SJSA1 (cell line): ENCODE measurements around the gene SLC2A9. TPM values are rescaled to one million over a fixed set of nuclear protein-coding genes. Genes with fewer than 3 reads are reported as not detected.

Source experiments
- DNase-seq, 2 experiments: peaks; one replicate each; pipeline ENCODE4 v3.0.0-alpha.2; 2015 to 2020; ENCODE audit warnings: low spot score in 2 of 2, low read depth in 1 of 2
- H3K27ac ChIP-seq: fragments of 250-450 bp; sonication (Bioruptor Pico); 2 replicates; pipeline ENCODE4 v1.5.1; 2020; ENCODE audit warnings: mild to moderate bottlenecking, moderate library complexity
- H3K27me3 ChIP-seq: fragments of 250-450 bp; sonication (Bioruptor Pico); replicated peaks from 2 replicates; pipeline ENCODE4 v1.5.1; 2020; ENCODE audit warnings: mild to moderate bottlenecking, moderate library complexity
- H3K36me3 ChIP-seq: fragments of 250-450 bp; sonication (Bioruptor Pico); 2 replicates; pipeline ENCODE4 v1.5.1; 2020; ENCODE audit warnings: mild to moderate bottlenecking
- H3K4me1 ChIP-seq: fragments of 250-450 bp; sonication (Bioruptor Pico); replicated peaks from 2 replicates; pipeline ENCODE4 v1.6.1; 2021; ENCODE audit warnings: mild to moderate bottlenecking
- H3K4me3 ChIP-seq: fragments of 250-450 bp; sonication (Bioruptor Pico); 2 replicates; pipeline ENCODE4 v1.5.1; 2020; ENCODE audit warnings: mild to moderate bottlenecking
- H3K9me3 ChIP-seq: fragments of 250-450 bp; sonication (Bioruptor Pico); replicated peaks from 2 replicates; pipeline ENCODE4 v1.5.1; 2020; ENCODE audit warnings: mild to moderate bottlenecking
- total RNA-seq: library from RNA; depleted of rRNA; stranded (reverse); fragments of >200 nt; shearing (Covaris generic); gene quantifications from 2 replicates; pipeline ENCODE4 v1.2.3, GENCODE V29; 2014

The SLC2A9 gene
- total RNA-seq, 1 experiment from 2014 or later, result not detected

- H3K27ac ChIP-seq, result no peak overlapping the region
- no peak for DNase-seq
These were observed 12.8 kb upstream of the SLC2A9 start for GRCh38 chr4:10034136-10034535.

GRCh38 chr4:10033191-10033881 lies 12.0 kb upstream of the SLC2A9 start:
- no peaks in the 10 kb centered on the region for H3K27me3 ChIP-seq
- no peaks in the 10 kb centered on the region for H3K9me3 ChIP-seq
- H3K4me1 ChIP-seq, result no peaks in the 10 kb centered on the region
- no peak overlapping the region for H3K4me3 ChIP-seq
- H3K36me3 ChIP-seq, result no peaks in the 10 kb centered on the region
- DNase-seq, result no peak
- no peak overlapping the region for H3K27ac ChIP-seq

More at GRCh38 chr4:10034136-10034535, 12.8 kb upstream of the SLC2A9 start:
- no peaks in the 10 kb centered on the region for H3K36me3 ChIP-seq
- no peak overlapping the region for H3K4me3 ChIP-seq
- no peaks in the 10 kb centered on the region for H3K9me3 ChIP-seq
- no peaks in the 10 kb centered on the region for H3K4me1 ChIP-seq
- no peaks in the 10 kb centered on the region for H3K27me3 ChIP-seq

DNA sequence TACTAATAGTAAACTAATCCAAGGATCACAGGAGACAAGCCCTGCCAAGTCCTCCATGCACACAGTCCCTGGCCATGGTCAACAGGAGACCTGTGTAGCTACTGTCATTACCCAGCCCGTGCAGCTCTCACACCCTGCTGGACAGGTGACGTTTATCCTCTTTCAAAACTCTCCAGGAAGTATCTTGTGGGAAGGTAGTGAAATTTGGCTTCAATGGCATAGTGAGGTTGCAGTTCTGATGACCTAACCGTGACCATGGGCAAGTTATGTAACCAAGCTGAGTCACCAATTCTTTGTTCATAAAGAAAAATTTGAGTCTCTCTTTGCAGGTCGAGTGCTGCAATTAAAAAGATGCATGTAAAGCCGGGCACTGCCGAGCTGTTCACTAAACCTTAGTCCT lies 11.3 kb upstream of the SLC2A9 start:
- DNase-seq, result no peak
- Histone ChIP-seq H3K9me3 (no peaks in the 10 kb centered on the region), H3K27ac (no peak overlapping the region), H3K4me1 (no peaks in the 10 kb centered on the region), H3K36me3 (no peaks in the 10 kb centered on the region), H3K27me3 (no peaks in the 10 kb centered on the region), H3K4me3 (no peak overlapping the region)

DNA sequence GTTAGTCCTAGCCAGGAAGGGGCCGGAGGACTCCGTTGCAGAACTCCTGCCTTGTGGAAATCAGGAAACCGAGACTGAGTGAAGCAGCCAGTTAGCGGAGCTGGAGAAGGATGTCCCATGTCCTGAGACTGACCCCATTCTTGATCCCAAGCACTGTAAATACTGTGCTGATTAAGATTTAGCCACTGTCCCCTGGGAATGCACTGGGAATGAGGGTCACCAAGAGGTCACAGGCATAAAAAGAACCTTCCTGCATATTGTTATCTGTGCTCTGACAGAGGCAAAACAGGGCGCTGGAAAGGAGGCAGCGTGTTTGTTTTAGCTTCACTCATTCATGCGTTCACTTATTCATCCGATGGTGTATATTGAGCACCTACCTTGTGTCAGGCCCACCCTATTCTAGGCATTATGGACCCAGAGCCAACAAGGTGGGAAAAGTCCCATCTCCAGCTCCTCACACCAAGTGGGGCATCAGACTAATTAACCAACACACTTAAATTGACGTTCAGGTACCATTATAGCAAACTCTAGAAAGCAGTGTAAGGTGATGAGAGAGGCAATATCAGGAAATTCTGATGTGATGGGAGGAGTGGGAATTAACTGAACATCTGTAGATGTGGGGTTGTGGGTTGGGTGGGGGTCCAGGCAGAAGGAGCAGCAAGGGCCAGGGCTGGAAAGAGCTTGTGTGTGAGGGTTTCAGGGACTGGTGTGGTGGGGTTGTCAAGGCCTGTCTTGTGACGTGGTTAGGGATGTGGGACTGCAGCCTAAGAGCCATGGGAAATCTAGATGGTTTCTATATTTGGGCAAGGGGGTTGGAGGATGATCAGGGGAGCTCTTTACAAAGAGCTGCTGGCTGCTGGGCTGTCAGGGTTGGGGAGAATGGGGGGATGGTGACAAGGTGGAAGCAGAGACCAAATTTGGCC lies 10.6 kb upstream of the SLC2A9 start:
- no peak for DNase-seq
- H3K9me3 ChIP-seq, result no peaks in the 10 kb centered on the region
- no peak overlapping the region for H3K27ac ChIP-seq
- no peaks in the 10 kb centered on the region for H3K4me1 ChIP-seq
- H3K27me3 ChIP-seq, result no peaks in the 10 kb centered on the region
- no peaks in the 10 kb centered on the region for H3K36me3 ChIP-seq
- no peak overlapping the region for H3K4me3 ChIP-seq

DNA sequence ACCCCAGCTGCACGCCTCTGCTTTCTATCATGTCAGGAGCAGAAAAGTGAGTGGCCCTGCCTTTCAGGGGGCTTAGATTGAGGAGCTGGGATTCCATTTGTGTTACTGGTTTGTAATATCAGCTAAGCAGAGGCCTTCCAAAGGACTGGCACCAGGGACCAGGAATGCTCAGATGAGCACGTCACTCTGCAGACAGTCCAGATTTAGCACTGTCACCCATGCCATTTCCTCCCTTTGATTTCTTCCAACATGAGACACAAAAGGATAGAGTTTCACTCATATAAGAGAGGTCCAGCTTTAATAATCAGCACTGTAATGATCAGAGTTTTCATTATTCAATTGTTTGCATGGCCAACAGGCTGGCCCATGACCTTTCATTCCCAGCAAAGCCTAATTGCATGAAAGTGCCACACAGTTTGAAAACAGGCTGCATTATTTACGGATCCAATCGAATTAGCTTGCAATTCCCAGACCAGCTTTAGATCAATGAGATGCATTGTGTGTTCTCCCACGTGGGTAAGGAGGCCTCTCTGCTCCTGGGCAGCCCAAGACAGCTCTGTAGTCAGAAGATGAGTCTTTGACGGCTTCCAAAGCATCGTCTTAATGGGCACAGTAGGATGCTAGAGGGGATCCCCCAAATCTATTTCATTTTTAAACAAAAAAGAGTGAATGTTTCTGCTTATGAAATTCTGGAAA lies 9.8 kb upstream of the SLC2A9 start:
- no peaks in the 10 kb centered on the region for H3K27me3 ChIP-seq
- no peak overlapping the region for H3K4me3 ChIP-seq
- no peak overlapping the region for H3K27ac ChIP-seq
- H3K9me3 ChIP-seq, result no peaks in the 10 kb centered on the region
- DNase-seq, result no peak
- no peaks in the 10 kb centered on the region for H3K4me1 ChIP-seq
- no peaks in the 10 kb centered on the region for H3K36me3 ChIP-seq

DNA sequence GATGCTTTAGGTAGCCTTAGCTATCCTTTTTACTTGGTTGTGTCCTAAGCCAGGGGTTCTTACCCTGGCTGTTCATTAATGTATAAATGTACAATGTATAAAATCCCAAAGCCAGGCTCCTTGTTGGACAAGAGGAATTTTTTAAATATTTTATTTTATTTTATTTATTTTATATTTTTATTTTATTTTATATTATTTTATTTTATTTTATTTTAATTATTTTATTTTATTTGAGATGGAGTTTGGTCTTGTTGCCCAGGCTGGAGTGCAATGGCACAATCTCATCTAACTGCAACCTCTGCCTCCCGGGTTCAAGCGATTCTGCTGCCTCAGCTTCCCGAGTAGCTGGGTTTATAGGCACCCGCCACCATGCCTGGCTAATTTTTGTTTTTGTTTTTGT lies 8.1 kb upstream of the SLC2A9 start:
- Histone ChIP-seq H3K27me3 (no peaks in the 10 kb centered on the region), H3K4me3 (no peak overlapping the region), H3K9me3 (no peaks in the 10 kb centered on the region), H3K4me1 (no peaks in the 10 kb centered on the region), H3K36me3 (no peaks in the 10 kb centered on the region), H3K27ac (no peak overlapping the region)
- DNase-seq, result no peak

- Histone ChIP-seq H3K4me3 (no peak overlapping the region), H3K9me3 (no peaks in the 10 kb centered on the region), H3K36me3 (no peaks in the 10 kb centered on the region), H3K27me3 (no peaks in the 10 kb centered on the region), H3K4me1 (no peaks in the 10 kb centered on the region), H3K27ac (no peak overlapping the region)
- no peak for DNase-seq
These were observed 7.6 kb upstream of the SLC2A9 start for GRCh38 chr4:10028910-10029309.

- no peaks in the 10 kb centered on the region for H3K27me3 ChIP-seq
- no peaks in the 10 kb centered on the region for H3K4me1 ChIP-seq
- H3K27ac ChIP-seq, result no peak overlapping the region
- H3K4me3 ChIP-seq, result no peak overlapping the region
- no peak for DNase-seq
- H3K36me3 ChIP-seq, result no peaks in the 10 kb centered on the region
- H3K9me3 ChIP-seq, result no peaks in the 10 kb centered on the region
These were observed 5.2 kb upstream of the SLC2A9 start for GRCh38 chr4:10026485-10026884.

GRCh38 chr4:10025230-10025806 lies 4.0 kb upstream of the SLC2A9 start:
- H3K9me3 ChIP-seq, result no peaks in the 10 kb centered on the region
- H3K27ac ChIP-seq, result no peak overlapping the region
- H3K4me3 ChIP-seq, result no peak overlapping the region
- no peak for DNase-seq
- no peaks in the 10 kb centered on the region for H3K27me3 ChIP-seq
- no peaks in the 10 kb centered on the region for H3K36me3 ChIP-seq
- H3K4me1 ChIP-seq, result no peaks in the 10 kb centered on the region

DNA sequence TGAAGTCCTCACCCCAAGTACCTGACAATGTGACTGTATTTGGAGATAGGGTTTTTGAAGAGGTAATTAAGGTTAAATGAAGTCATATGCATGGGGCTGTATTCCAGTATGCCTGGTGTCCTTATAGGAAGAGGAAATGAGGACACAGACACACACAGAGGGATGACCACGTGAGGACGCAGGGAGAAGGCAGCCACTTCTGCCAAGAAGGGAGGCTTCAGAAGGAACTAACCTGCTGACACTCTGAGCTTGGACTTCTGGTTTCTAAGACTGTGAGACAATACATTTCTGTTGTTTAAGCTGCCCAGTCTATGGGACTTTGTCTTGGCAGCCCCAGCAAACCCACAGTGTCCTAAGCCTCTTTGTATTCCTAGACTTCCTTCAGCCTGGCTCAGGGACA lies 3.0 kb upstream of the SLC2A9 start:
- Histone ChIP-seq H3K27me3 (no peaks in the 10 kb centered on the region), H3K4me3 (no peak overlapping the region), H3K36me3 (no peaks in the 10 kb centered on the region), H3K9me3 (no peaks in the 10 kb centered on the region), H3K27ac (no peak overlapping the region), H3K4me1 (no peaks in the 10 kb centered on the region)
- DNase-seq, result no peak

- H3K9me3 ChIP-seq, result no peaks in the 10 kb centered on the region
- no peaks in the 10 kb centered on the region for H3K36me3 ChIP-seq
- H3K27me3 ChIP-seq, result no peaks in the 10 kb centered on the region
- no peak overlapping the region for H3K4me3 ChIP-seq
- H3K27ac ChIP-seq, result no peak overlapping the region
- no peaks in the 10 kb centered on the region for H3K4me1 ChIP-seq
- DNase-seq, result no peak
These were observed 2.5 kb upstream of the SLC2A9 start for GRCh38 chr4:10023806-10024205.

GRCh38 chr4:10023050-10023419 lies 1.7 kb upstream of the SLC2A9 start:
- no peaks in the 10 kb centered on the region for H3K4me1 ChIP-seq
- H3K4me3 ChIP-seq, result no peak overlapping the region
- no peaks in the 10 kb centered on the region for H3K9me3 ChIP-seq
- no peaks in the 10 kb centered on the region for H3K27me3 ChIP-seq
- no peak overlapping the region for H3K27ac ChIP-seq
- DNase-seq, result no peak
- no peaks in the 10 kb centered on the region for H3K36me3 ChIP-seq

DNA sequence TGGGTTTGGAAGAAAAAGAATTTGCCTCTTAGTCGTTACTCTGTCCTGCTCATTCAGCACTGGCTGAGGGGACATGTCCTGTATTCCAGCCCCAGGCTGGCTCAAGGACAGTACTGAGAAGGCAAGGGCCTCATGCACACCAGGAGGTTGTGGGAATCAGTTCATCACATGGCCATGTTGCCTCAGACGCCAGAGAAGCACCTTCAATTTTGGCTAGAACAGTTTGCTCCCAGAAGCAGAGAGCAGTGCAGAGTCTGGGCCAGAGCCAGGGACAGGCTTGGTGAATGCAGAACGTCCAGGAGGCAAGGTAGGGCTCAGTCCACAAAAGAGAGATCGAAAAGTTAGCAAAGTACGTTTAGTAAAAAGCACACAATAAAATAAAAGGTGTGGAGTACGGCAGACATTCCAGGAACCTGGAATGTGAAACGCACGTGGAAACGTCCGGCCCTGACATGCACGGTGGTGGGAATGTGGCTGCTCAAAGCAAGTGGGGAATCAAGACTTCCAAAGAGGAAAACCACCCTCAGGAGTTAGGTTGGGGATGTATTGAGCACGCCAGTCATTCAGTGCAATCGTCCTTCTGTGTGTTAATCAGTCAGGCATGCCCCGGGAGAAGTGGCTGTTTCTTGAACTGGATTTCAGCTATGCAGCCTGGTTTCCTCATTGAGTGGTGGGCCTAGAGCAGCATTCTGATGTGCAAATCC lies 1.2 kb upstream of the SLC2A9 start:
- Histone ChIP-seq H3K4me3 (no peak overlapping the region), H3K27me3 (no peaks in the 10 kb centered on the region), H3K27ac (no peak overlapping the region), H3K4me1 (no peaks in the 10 kb centered on the region), H3K9me3 (no peaks in the 10 kb centered on the region), H3K36me3 (no peaks in the 10 kb centered on the region)
- DNase-seq, result no peak
